ENCODE measurements around the gene PIK3C2A.

DNA sequence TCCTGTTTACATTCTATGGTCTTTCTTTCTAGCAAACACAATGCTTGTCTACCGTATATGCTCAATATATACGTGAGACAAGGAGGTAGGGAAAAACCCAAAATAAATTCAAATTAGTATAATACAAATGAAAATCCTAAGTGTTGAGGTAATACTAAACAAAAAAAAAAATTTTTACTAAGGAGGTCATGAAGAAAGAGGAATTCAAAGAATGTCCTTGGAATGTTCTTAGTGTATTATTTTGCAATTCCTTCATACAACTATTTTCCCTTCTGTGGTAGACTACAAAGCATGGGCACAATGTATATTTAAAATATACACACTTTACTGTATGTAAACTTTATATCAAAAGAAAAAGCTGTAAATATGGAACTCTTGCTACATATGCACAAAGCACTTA is 36.4 kb downstream of the PIK3C2A start:
- TF ChIP-seq, protein P1, sequence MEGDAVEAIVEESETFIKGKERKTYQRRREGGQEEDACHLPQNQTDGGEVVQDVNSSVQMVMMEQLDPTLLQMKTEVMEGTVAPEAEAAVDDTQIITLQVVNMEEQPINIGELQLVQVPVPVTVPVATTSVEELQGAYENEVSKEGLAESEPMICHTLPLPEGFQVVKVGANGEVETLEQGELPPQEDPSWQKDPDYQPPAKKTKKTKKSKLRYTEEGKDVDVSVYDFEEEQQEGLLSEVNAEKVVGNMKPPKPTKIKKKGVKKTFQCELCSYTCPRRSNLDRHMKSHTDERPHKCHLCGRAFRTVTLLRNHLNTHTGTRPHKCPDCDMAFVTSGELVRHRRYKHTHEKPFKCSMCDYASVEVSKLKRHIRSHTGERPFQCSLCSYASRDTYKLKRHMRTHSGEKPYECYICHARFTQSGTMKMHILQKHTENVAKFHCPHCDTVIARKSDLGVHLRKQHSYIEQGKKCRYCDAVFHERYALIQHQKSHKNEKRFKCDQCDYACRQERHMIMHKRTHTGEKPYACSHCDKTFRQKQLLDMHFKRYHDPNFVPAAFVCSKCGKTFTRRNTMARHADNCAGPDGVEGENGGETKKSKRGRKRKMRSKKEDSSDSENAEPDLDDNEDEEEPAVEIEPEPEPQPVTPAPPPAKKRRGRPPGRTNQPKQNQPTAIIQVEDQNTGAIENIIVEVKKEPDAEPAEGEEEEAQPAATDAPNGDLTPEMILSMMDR (IDR thresholded peaks at IDR 0.05) = no peak
- no peak for TF ChIP-seq POLR2A (IDR thresholded peaks at IDR 0.05)
